H1 (cell line): Measurements from ENCODE around the gene EIF1B. TPM values are rescaled to one million over a fixed set of nuclear protein-coding genes. Genes with fewer than 3 reads are reported as not detected.

Experiments
- CTCF ChIA-PET: fragments of 300-600 bp; sonication (Branson Sonifier 250); formaldehyde crosslinking; loops from one replicate; lab custom pipeline; 2021; ENCODE audit not compliant: partially characterized antibody; lab: Charles Lee
- POLR2A ChIA-PET: fragments of 300-600 bp; sonication (Branson Sonifier 250); formaldehyde crosslinking; loops from one replicate; lab custom pipeline; 2021; ENCODE audit warnings: inconsistent platforms; ENCODE audit not compliant: partially characterized antibody; lab: Charles Lee
- DNase-seq, 2 experiments: peaks; one replicate each; pipeline versions ENCODE4 v3.0.0 to v3.0.0-alpha.2; 2010 to 2022; ENCODE audit warnings: low spot score in 2 of 2, low read depth in 1 of 2, mixed read lengths in 1 of 2
- FAIRE-seq: peaks from 2 replicates; lab custom pipeline; 2011; peaks lifted over from hg19 to GRCh38; lab: Jason Lieb, UNC
- H2AFZ ChIP-seq: 2 replicates; pipeline ENCODE4 v1.8.1; 2012; ENCODE audit warnings: low read length, inconsistent platforms
- H2AK5ac ChIP-seq: 2 replicates; pipeline ENCODE4 v1.6.1; 2013; ENCODE audit warnings: low read depth, low read length
- H2BK120ac ChIP-seq: replicated peaks from 2 replicates; pipeline ENCODE3; 2013; ENCODE audit warnings: low read depth, low read length, inconsistent platforms
- H2BK12ac ChIP-seq: 2 replicates; pipeline ENCODE4 v1.6.1; 2013; ENCODE audit warnings: low read depth, low read length
- H2BK15ac ChIP-seq: 2 replicates; pipeline ENCODE4 v1.6.1; 2013; ENCODE audit warnings: low read length
- H2BK20ac ChIP-seq: 2 replicates; pipeline ENCODE4 v1.6.1; 2013; ENCODE audit warnings: low read length
- H2BK5ac ChIP-seq: 2 replicates; pipeline ENCODE4 v1.6.1; 2013; ENCODE audit warnings: low read depth, low read length
- H3K14ac ChIP-seq: 2 replicates; pipeline ENCODE4 v1.6.1; 2013; ENCODE audit warnings: inconsistent platforms; ENCODE audit not compliant: insufficient read length
- H3K18ac ChIP-seq: 2 replicates; pipeline ENCODE4 v1.6.1; 2013; ENCODE audit warnings: low read length; ENCODE audit errors: extremely low read depth
- H3K23ac ChIP-seq: 2 replicates; pipeline ENCODE4 v1.6.1; 2013; ENCODE audit warnings: inconsistent platforms; ENCODE audit not compliant: insufficient read length
- H3K23me2 ChIP-seq: 2 replicates; pipeline ENCODE4 v1.6.1; 2013; ENCODE audit warnings: low read depth, low read length
- H3K27ac ChIP-seq: 2 replicates; pipeline ENCODE4 v1.6.1; 2011; ENCODE audit warnings: low read depth, low read length, inconsistent platforms
- H3K27me3 ChIP-seq, 4 experiments: replicated peaks in 1 of 4; 1 replicate in 1 of 4; 2 replicates in 3 of 4; pipeline versions ENCODE4 v1.6.1 to v1.8.1; 2011 to 2013; ENCODE audit warnings: low read length in 3 of 4, mild to moderate bottlenecking in 3 of 4, inconsistent platforms in 2 of 4, mixed read lengths in 2 of 4, moderate library complexity in 1 of 4; ENCODE audit not compliant: control insufficient read depth in 3 of 4, insufficient read depth in 3 of 4; ENCODE audit errors: extremely low read depth in 1 of 4
- H3K36me3 ChIP-seq, 4 experiments: 2 replicates each; pipeline versions ENCODE4 v1.6.1 to v1.8.1; 2011 to 2013; ENCODE audit warnings: mild to moderate bottlenecking in 4 of 4, low read length in 3 of 4, moderate library complexity in 2 of 4, control low read depth in 1 of 4, inconsistent platforms in 1 of 4; ENCODE audit not compliant: insufficient read depth in 4 of 4, control insufficient read depth in 2 of 4
- H3K4ac ChIP-seq: replicated peaks from 2 replicates; pipeline ENCODE3; 2013; ENCODE audit warnings: low read length, low read depth, mixed read lengths, inconsistent platforms; ENCODE audit not compliant: insufficient read length
- H3K4me1 ChIP-seq, 4 experiments: replicated peaks in 1 of 4; 1 replicate in 1 of 4; 2 replicates in 3 of 4; pipeline versions ENCODE4 v1.6.1 to v1.8.1; 2011 to 2013; ENCODE audit warnings: low read length in 3 of 4, inconsistent platforms in 2 of 4, mixed read lengths in 1 of 4; ENCODE audit not compliant: insufficient read depth in 4 of 4, control insufficient read depth in 3 of 4
- H3K4me2 ChIP-seq, 2 experiments: 2 replicates each; pipeline versions ENCODE4 v1.6.1 to v1.8.1; 2011 to 2013; ENCODE audit warnings: low read depth in 2 of 2, low read length in 2 of 2, control low read depth in 1 of 2, inconsistent platforms in 1 of 2, mild to moderate bottlenecking in 1 of 2; ENCODE audit not compliant: insufficient read depth in 1 of 2
- H3K4me3 ChIP-seq, 4 experiments: fragments of 200-600, 300-600 bp in 1 of 4; sonication (generic), shearing (Covaris generic), sonication (Bioruptor Twin) in 1 of 4; 2 replicates each; pipeline versions ENCODE4 v1.5.1 to v1.8.1; 2011 to 2016; ENCODE audit warnings: low read length in 4 of 4, low read depth in 3 of 4, control low read depth in 2 of 4, inconsistent platforms in 2 of 4, mild to moderate bottlenecking in 2 of 4, mixed read lengths in 1 of 4, moderate library complexity in 1 of 4; ENCODE audit not compliant: insufficient read depth in 2 of 4; ENCODE audit errors: extremely low read depth in 1 of 4
- H3K56ac ChIP-seq: replicated peaks from 2 replicates; pipeline ENCODE3; 2013; ENCODE audit warnings: low read depth, mild to moderate bottlenecking, mixed read lengths, low read length, inconsistent platforms; ENCODE audit not compliant: insufficient read length
- H3K79me1 ChIP-seq: 2 replicates; pipeline ENCODE4 v1.6.1; 2013; ENCODE audit warnings: low read depth, low read length, control low read depth
- H3K79me2 ChIP-seq, 2 experiments: 2 replicates each; pipeline versions ENCODE4 v1.6.1 to v1.8.1; 2012 to 2013; ENCODE audit warnings: low read length in 2 of 2, mild to moderate bottlenecking in 2 of 2, inconsistent platforms in 1 of 2; ENCODE audit not compliant: insufficient read depth in 2 of 2, control insufficient read depth in 1 of 2
- H3K9ac ChIP-seq, 4 experiments: replicated peaks in 1 of 4; 1 replicate in 1 of 4; 2 replicates in 3 of 4; pipeline versions ENCODE4 v1.6.1 to v1.8.1; 2011 to 2013; ENCODE audit warnings: low read depth in 3 of 4, low read length in 3 of 4, control low read depth in 2 of 4, mild to moderate bottlenecking in 2 of 4, moderate library complexity in 2 of 4, inconsistent platforms in 1 of 4; ENCODE audit errors: extremely low read depth in 1 of 4
- H3K9me3 ChIP-seq, 2 experiments: 2 replicates each; pipeline versions ENCODE4 v1.6.1 to v1.8.1; 2012 to 2013; ENCODE audit warnings: mild to moderate bottlenecking in 2 of 2, moderate library complexity in 2 of 2, control low read depth in 1 of 2, inconsistent platforms in 1 of 2, low read depth in 1 of 2, low read length in 1 of 2, mixed read lengths in 1 of 2; ENCODE audit not compliant: insufficient read depth in 2 of 2
- H4K20me1 ChIP-seq, 2 experiments: replicated peaks in 1 of 2; 2 replicates each; pipeline versions ENCODE3 to v1.8.1; 2011 to 2013; ENCODE audit warnings: inconsistent platforms in 2 of 2, low read length in 2 of 2, mild to moderate bottlenecking in 1 of 2; ENCODE audit not compliant: insufficient read depth in 2 of 2, control insufficient read depth in 1 of 2
- H4K5ac ChIP-seq: 2 replicates; pipeline ENCODE4 v1.6.1; 2013; ENCODE audit warnings: low read length, low read depth, mixed read lengths, inconsistent platforms; ENCODE audit not compliant: insufficient read length
- H4K8ac ChIP-seq: 2 replicates; pipeline ENCODE4 v1.8.0; 2013; ENCODE audit warnings: mild to moderate bottlenecking, moderate library complexity, low read length, inconsistent platforms; ENCODE audit not compliant: insufficient read depth; ENCODE audit errors: extremely low read depth
- H4K91ac ChIP-seq: replicated peaks from 2 replicates; pipeline ENCODE3; 2013; ENCODE audit warnings: low read length, mixed read lengths, inconsistent platforms; ENCODE audit not compliant: insufficient read length
- BCL11A ChIP-seq, 2 experiments: IDR thresholded peaks; one replicate each; pipeline ENCODE4 v1.6.1; 2011; ENCODE audit warnings: low read depth in 2 of 2, low read length in 2 of 2, mild to moderate bottlenecking in 2 of 2
- CBX8 ChIP-seq: fragments of 300-800, 300-1000 bp; sonication (generic); IDR thresholded peaks from 2 replicates; pipeline ENCODE4 v1.7.1; 2016; ENCODE audit warnings: low read depth, low read length, borderline replicate concordance
- NRF1 ChIP-seq: IDR thresholded peaks from 2 replicates; pipeline ENCODE4 v1.6.1; 2011; ENCODE audit warnings: mild to moderate bottlenecking, low read depth, low read length, improper control_type of control experiment
- POU5F1 ChIP-seq: IDR thresholded peaks from 2 replicates; pipeline ENCODE4 v1.6.1; 2011; ENCODE audit warnings: low read depth, mild to moderate bottlenecking, low read length, moderate library complexity
- SP4 ChIP-seq: IDR thresholded peaks from 2 replicates; pipeline ENCODE4 v1.6.1; 2012; ENCODE audit warnings: low read length, inconsistent platforms
- TAF7 ChIP-seq: optimal IDR thresholded peaks from 2 replicates; pipeline ENCODE3; 2011; ENCODE audit warnings: low read depth, mild to moderate bottlenecking, inconsistent platforms, low read length, moderate library complexity, borderline replicate concordance
- WGBS, 2 experiments: shearing (Covaris generic) in 1 of 2; methylation state at CpG; one replicate each; pipeline versions ENCODE4 v1.1.6 to v1.1.7; 2013 to 2015; ENCODE audit warnings: low lambda C conversion rate in 2 of 2, mixed read lengths in 2 of 2, inconsistent platforms in 1 of 2, low coverage in 1 of 2, missing lambda C conversion rate in 1 of 2; ENCODE audit not compliant: insufficient replicate concordance in 2 of 2, insufficient coverage in 1 of 2, insufficient read length in 1 of 2; ENCODE audit errors: extremely low coverage in 1 of 2, missing lambda C conversion rate in 1 of 2; 5-methylcytosine and 5-hydroxymethylcytosine counted together
- polyA plus RNA-seq, 7 experiments: library from polyadenylated mRNA; depleted of rRNA in 3 of 7; stranded (reverse) in 5 of 7; unstranded in 2 of 7; fragments of >200 nt in 5 of 7; fragments of 200-250 nt in 2 of 7; gene quantifications; 1 replicate in 5 of 7; 2 replicates in 1 of 7; 4 replicates in 1 of 7; pipeline versions ENCODE4 v1.2.1 to v1.2.3, GENCODE V29; 2011 to 2013; ENCODE audit warnings: missing spikeins in 2 of 7, mixed read lengths in 2 of 7
- total RNA-seq: library from RNA; stranded (reverse); fragmentation: NEBNext Ultra II Directional; extraction: Animal tissue kit (Norgen Biotek cat#: 25700); gene quantifications from 2 replicates; pipeline ENCODE4 v1.2.1, GENCODE V29; 2021

The EIF1B gene
- total and polyA plus RNA-seq, 2 of the 8 experiments (the other 6 are each of a cell fraction or from before 2014, with no cell fraction given): 42.4 to 115 TPM

DNA sequence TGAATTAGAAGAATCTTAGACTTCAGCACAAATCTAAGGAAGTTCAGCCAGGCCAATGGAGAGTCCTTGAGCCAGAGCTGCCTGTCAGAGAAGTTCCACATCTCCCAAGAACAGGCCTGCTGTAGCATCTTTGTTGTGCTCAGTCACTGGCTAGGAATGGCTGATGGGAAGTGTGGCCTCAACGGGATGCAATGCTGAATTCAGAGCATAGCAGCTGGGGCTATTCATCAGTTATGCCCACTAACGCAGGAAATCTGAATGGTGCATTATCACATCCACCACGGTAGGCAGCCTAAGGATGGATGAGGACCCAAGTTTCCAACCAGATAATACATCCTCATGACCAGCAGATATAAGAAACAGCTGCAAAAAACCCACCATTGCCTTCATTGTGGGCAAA, 3.2 kb upstream of the EIF1B start:
- H4K8ac ChIP-seq: no peak overlapping the region
- no peak overlapping the region for H4K5ac ChIP-seq
- no peak overlapping the region for H3K14ac ChIP-seq
- H2BK5ac ChIP-seq: no peak overlapping the region
- no peaks in the 10 kb centered on the region for H3K23me2 ChIP-seq
- H4K20me1 ChIP-seq: no peaks in the 10 kb centered on the region
- H3K23ac ChIP-seq: no peak overlapping the region
- H3K4me2 ChIP-seq: no peak overlapping the region
- 89% methylated on average over 3 of the region's 3 CpGs; no CpG with 5 or more reads in 1 of the 2 experiments for WGBS, 2 experiments
- no peak overlapping the region for H3K56ac ChIP-seq
- no peak overlapping the region for H3K27ac ChIP-seq
- no peaks in the 10 kb centered on the region for H3K9me3 ChIP-seq
- H3K79me1 ChIP-seq: no peaks in the 10 kb centered on the region
- H4K91ac ChIP-seq: no peak overlapping the region
- no peak for FAIRE-seq
- H2AK5ac ChIP-seq: no peak overlapping the region
- no peak overlapping the region for H2BK12ac ChIP-seq
- no peak overlapping the region for H3K4me3 ChIP-seq
- POLR2A ChIA-PET: interaction anchor here (0.6 to 1.4 kb wide), 4 partner anchors 10 to 604 kb away, joined by 3 to 6 read pairs (median 3); no protein-coding TSS in a partner anchor
- H3K27me3 ChIP-seq: no peaks in the 10 kb centered on the region
- no peak overlapping the region for H3K18ac ChIP-seq
- no peak overlapping the region for H3K4ac ChIP-seq
- peaks cover 0 to 10% (median 1%) of the 10 kb centered on the region in 4 experiments; a peak in 4 of 8 replicates for H3K36me3 ChIP-seq
- DNase-seq: no peak
- no peak for TF ChIP-seq SP4
- TF ChIP-seq NRF1: no peak
- no peak for TF ChIP-seq POU5F1
- no peak for TF ChIP-seq CBX8
- no peak for TF ChIP-seq BCL11A (IDR thresholded peaks at IDR 0.05; ENCODE audit: low read depth in 2 of 2, low read length in 2 of 2)
- TF ChIP-seq TAF7: no peak
- no peak overlapping the region for H2BK20ac ChIP-seq
- CTCF ChIA-PET: interaction anchor here (0.5 to 16.5 kb wide), 6 partner anchors 11 to 153 kb away, joined by 3 to 290 read pairs (median 8); no protein-coding TSS in a partner anchor
- no peak overlapping the region for H3K9ac ChIP-seq
- H2BK120ac ChIP-seq: no peak overlapping the region
- peaks cover 3 to 5% (median 4%) of the 10 kb centered on the region in 4 experiments; a peak in 4 of 7 replicates for H3K4me1 ChIP-seq
- H2BK15ac ChIP-seq: no peak overlapping the region
- H3K79me2 ChIP-seq: peaks cover 0 to 13% of the 10 kb centered on the region in 2 experiments; a peak in 3 of 4 replicates
- no peak overlapping the region for H2AFZ ChIP-seq
